A549 treated with DMSO at 1 μM for 4 hours (cell line): ENCODE measurements around the gene PTPRR. TPM values are rescaled to one million over a fixed set of nuclear protein-coding genes. Genes with fewer than 3 reads are reported as not detected.

Experiments used
- total RNA-seq: library from RNA; stranded (reverse); fragments of 200-300 nt; extraction: Qiagen RNA extraction; gene quantifications from 5 replicates; pipeline ENCODE4 v1.2.3, GENCODE V29; 2022; ENCODE audit warnings: low read depth

PTPRR gene, protein sequence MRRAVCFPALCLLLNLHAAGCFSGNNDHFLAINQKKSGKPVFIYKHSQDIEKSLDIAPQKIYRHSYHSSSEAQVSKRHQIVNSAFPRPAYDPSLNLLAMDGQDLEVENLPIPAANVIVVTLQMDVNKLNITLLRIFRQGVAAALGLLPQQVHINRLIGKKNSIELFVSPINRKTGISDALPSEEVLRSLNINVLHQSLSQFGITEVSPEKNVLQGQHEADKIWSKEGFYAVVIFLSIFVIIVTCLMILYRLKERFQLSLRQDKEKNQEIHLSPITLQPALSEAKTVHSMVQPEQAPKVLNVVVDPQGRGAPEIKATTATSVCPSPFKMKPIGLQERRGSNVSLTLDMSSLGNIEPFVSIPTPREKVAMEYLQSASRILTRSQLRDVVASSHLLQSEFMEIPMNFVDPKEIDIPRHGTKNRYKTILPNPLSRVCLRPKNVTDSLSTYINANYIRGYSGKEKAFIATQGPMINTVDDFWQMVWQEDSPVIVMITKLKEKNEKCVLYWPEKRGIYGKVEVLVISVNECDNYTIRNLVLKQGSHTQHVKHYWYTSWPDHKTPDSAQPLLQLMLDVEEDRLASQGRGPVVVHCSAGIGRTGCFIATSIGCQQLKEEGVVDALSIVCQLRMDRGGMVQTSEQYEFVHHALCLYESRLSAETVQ
- 0.08 to 0.32 TPM (median 0.24 TPM) in 5 replicates for total RNA-seq

GRCh38 chr12:70920251-70920851 lies at the start of gene PTPRR:
PTPRR (minus strand) TSS chr12:70920738; CDS start chr12:70920390, 348 bp downstream.

GRCh38 chr12:70637303-70638085 lies 283.0 kb downstream of the PTPRR start, which contains the start of gene PTPRB:
PTPRB (minus strand) TSS chr12:70637429; CDS start chr12:70637395, 34 bp downstream.

Other genes starting within 250 kb of the PTPRR start
- 0.10 to 0.12 TPM in 2 of 5 replicates, not detected in the others for gene TSPAN8, start 237.3 kb upstream of the PTPRR start, total RNA-seq